GM19455 (cell line): ENCODE results near the gene SIGLEC9.
"Not testable (repeated sequence)": the region's sequence is repeated elsewhere in the genome, so short reads cannot be mapped to it uniquely, and the experiment has no call there.

Experiments
- ATAC-seq: cut with Tn5 transposase; IDR thresholded peaks from one replicate; pipeline ENCODE4 v1.9.1; 2021; ENCODE audit not compliant: unreplicated experiment

The SIGLEC9 gene

GRCh38 chr19:51142809-51143475, 18.2 kb downstream of the SIGLEC9 start:
- ATAC-seq: not testable (repeated sequence)

- no peak for ATAC-seq
Observed at GRCh38 chr19:51143486-51143885, 18.8 kb downstream of the SIGLEC9 start.

- no peak for ATAC-seq
Observed at GRCh38 chr19:51144482-51145045, 19.9 kb downstream of the SIGLEC9 start.

GRCh38 chr19:51145916-51146493, 21.3 kb downstream of the SIGLEC9 start:
- no peak for ATAC-seq

GRCh38 chr19:51146751-51147150, 22.0 kb downstream of the SIGLEC9 start:
- no peak for ATAC-seq

GRCh38 chr19:51147663-51148062, 23.0 kb downstream of the SIGLEC9 start:
- ATAC-seq: no peak

GRCh38 chr19:51148580-51148979, 23.9 kb downstream of the SIGLEC9 start:
- ATAC-seq: no peak

- no peak for ATAC-seq
Observed at GRCh38 chr19:51150627-51151026, 25.9 kb downstream of the SIGLEC9 start.

GRCh38 chr19:51156710-51157109, 32.0 kb downstream of the SIGLEC9 start:
- no peak for ATAC-seq

- ATAC-seq: no peak
Observed at GRCh38 chr19:51157265-51157664, 32.6 kb downstream of the SIGLEC9 start.

- ATAC-seq: no peak
Observed at GRCh38 chr19:51158474-51159129, 33.9 kb downstream of the SIGLEC9 start.

- ATAC-seq: no peak
Observed at GRCh38 chr19:51159656-51160055, 35.0 kb downstream of the SIGLEC9 start.

- no peak for ATAC-seq
Observed at GRCh38 chr19:51161266-51161665, 36.6 kb downstream of the SIGLEC9 start.

- ATAC-seq: no peak
Observed at GRCh38 chr19:51161867-51162496, 37.3 kb downstream of the SIGLEC9 start.

- ATAC-seq: no peak
Observed at GRCh38 chr19:51163257-51163656, 38.6 kb downstream of the SIGLEC9 start.

- no peak for ATAC-seq
Observed at GRCh38 chr19:51164215-51164614, 39.5 kb downstream of the SIGLEC9 start.

GRCh38 chr19:51166846-51167490, 42.3 kb downstream of the SIGLEC9 start:
- ATAC-seq: no peak

- ATAC-seq: no peak
Observed at GRCh38 chr19:51168564-51169282, 44.0 kb downstream of the SIGLEC9 start.

- not testable (repeated sequence) for ATAC-seq
Observed at GRCh38 chr19:51169283-51169918, 44.7 kb downstream of the SIGLEC9 start.

GRCh38 chr19:51172223-51172622, 47.5 kb downstream of the SIGLEC9 start:
- ATAC-seq: no peak
